Measurements from ENCODE around the gene ESYT3. TPM values are rescaled to one million over a fixed set of nuclear protein-coding genes. Genes with fewer than 3 reads are reported as not detected.

The ESYT3 gene
- total and polyA plus RNA-seq, 2 experiments from 2014 or later, result 3.5 to 8.2 TPM

GRCh38 chr3:138384976-138385375 is 49.4 kb upstream of the ESYT3 start:
- H3F3A ChIP-seq (replicated peaks; ENCODE audit: low read depth), result no peaks in the 10 kb centered on the region
- H3K9me3 Mint-ChIP-seq, result peaks cover 3% of the 10 kb centered on the region; the same call in 2 of the 3 replicates
- no peaks in the 10 kb centered on the region for H4K20me1 ChIP-seq (replicated peaks; ENCODE audit: insufficient read depth)
- H3K4me1 Mint-ChIP-seq, result peaks cover 6% of the 10 kb centered on the region; the same call in 2 of the 3 replicates
- no peak overlapping the region for H3K4me3 ChIP-seq
- H3K4me1 ChIP-seq (ENCODE audit: insufficient read depth), result no peaks in the 10 kb centered on the region
- H3K36me3 ChIP-seq (ENCODE audit: insufficient read depth), result no peaks in the 10 kb centered on the region
- H3K36me3 Mint-ChIP-seq (ENCODE audit: low read depth), result peaks cover 8% of the 10 kb centered on the region; the same call in 2 of the 3 replicates
- H2AFZ ChIP-seq, result no peak overlapping the region
- no peak overlapping the region for H3K27ac ChIP-seq (ENCODE audit: low read depth)
- H3K27ac Mint-ChIP-seq, result no peak overlapping the region
- DNase-seq (ENCODE audit: low spot score), result no peak
- no peaks in the 10 kb centered on the region for H3K9me2 ChIP-seq (ENCODE audit: insufficient read depth)
- no peaks in the 10 kb centered on the region for H3K27me3 Mint-ChIP-seq (ENCODE audit: insufficient read depth, low read depth, poor library complexity)
- no peaks in the 10 kb centered on the region for H3K79me2 ChIP-seq (replicated peaks; ENCODE audit: insufficient read depth)
- no peak for TF ChIP-seq ZNF331 (CRISPR knock-in tag; IDR thresholded peaks at IDR 0.05; ENCODE audit: low read depth)
- no peak for TF ChIP-seq NANOG (IDR thresholded peaks at IDR 0.05; ENCODE audit: borderline replicate concordance)
- TF ChIP-seq EZH2phosphoT487 (IDR thresholded peaks at IDR 0.05; ENCODE audit: unreplicated experiment), result no peak
- TF ChIP-seq EZH2 (IDR thresholded peaks at IDR 0.05; ENCODE audit: low read depth, unreplicated experiment), result no peak
- no peak for TF ChIP-seq POLR2AphosphoS5 (IDR thresholded peaks at IDR 0.05; ENCODE audit: low read depth)
- TF ChIP-seq ZNF462 (CRISPR knock-in tag; IDR thresholded peaks at IDR 0.05), result no peak
- no peak for TF ChIP-seq CREB1 (CRISPR knock-in tag; IDR thresholded peaks at IDR 0.05; ENCODE audit: low read depth)
- no peak for TF ChIP-seq STAT1 (IDR thresholded peaks at IDR 0.05; ENCODE audit: unreplicated experiment)
- no peak for TF ChIP-seq REST (IDR thresholded peaks at IDR 0.05; ENCODE audit: unreplicated experiment)
- no peak for TF ChIP-seq JUNB (IDR thresholded peaks at IDR 0.05; ENCODE audit: unreplicated experiment)
- TF ChIP-seq ETS1 (IDR thresholded peaks at IDR 0.05), result no peak
- no peak for TF ChIP-seq ZNF114 (CRISPR knock-in tag; IDR thresholded peaks at IDR 0.05)
- no peak for TF ChIP-seq CTCF (conservative IDR thresholded peaks at IDR 0.05; ENCODE audit: low read depth in 2 of 2)
- H3K4me2 ChIP-seq, result no peak overlapping the region
- H3K4me3 Mint-ChIP-seq, result no peak overlapping the region
- H3K27me3 ChIP-seq (ENCODE audit: insufficient read depth), result no peaks in the 10 kb centered on the region
- no peak for ATAC-seq
